Amniotic stem cell (primary cell): ENCODE results near the gene VANGL2.

ENCODE experiments used
- DNase-seq: peaks from one replicate; lab custom pipeline; 2025; lab: John Stamatoyannopoulos, UW

VANGL2 gene

GRCh38 chr1:160428655-160429054, 28.3 kb downstream of the VANGL2 start:
- no peak for DNase-seq

- DNase-seq, result no peak
These were observed 28.8 kb downstream of the VANGL2 start for GRCh38 chr1:160429125-160429561.

DNA sequence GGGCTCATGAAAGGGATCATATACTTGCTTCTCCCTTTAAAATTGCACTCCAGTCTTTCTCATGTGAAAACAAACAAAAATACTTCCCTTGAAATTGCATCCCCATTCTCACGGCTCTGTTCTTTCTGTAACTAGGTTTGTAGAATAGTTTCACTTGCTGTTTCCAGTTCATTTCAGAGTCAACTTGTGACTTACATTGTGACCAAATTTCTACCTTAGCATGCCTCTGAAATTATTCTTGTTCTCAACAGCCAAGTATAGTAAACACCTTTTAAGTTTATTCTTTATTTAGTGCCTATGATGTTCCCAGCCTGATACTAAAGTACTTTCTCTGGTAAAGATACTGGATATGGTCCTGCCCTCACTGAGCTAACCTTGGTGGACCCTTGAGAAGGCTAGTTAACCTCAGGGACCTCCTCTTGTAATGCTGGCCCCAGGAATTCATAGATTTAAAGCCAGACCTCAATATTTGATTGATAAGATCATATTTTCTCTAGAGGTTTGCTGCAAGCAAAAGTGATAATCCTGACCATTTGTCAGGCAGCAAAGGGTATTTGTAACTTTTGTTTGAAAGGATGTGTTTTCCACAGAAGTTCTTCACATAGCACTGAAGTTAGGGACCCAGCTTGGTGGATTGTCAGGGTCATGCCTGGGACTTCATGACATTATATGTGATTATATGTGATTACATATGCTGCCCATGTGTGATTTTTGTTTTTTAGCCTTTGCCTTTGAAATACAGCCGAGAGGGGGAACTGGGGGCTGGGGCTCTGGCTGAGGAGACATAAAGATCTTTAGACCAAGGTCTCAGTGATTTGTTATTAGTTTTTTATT, 29.6 kb downstream of the VANGL2 start:
- DNase-seq, result no peak

- no peak for DNase-seq
These were observed 30.6 kb downstream of the VANGL2 start for GRCh38 chr1:160431006-160431405.

- no peak for DNase-seq
These were observed 31.2 kb downstream of the VANGL2 start for GRCh38 chr1:160431571-160431970.

GRCh38 chr1:160432371-160432786, 32.0 kb downstream of the VANGL2 start:
- DNase-seq, result no peak

DNA sequence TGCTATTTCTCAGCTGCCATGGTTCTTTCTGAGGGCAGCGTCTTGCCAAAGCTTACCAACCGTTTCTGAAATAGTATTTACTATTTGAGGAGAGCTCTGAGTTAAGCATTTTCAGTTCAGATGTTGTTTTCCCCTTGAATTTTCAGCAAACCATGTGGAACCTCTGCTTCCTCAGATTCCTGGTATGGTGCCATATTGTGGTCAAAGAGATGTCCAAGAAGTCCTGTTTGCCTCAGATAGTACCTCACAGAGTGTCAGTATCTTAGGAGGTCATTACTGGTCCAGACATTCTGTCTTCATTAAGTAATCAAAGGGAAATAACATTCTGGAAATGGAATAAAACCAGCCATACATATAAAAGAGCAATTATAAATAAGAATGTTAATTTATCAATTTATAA, 36.6 kb downstream of the VANGL2 start:
- no peak for DNase-seq

GRCh38 chr1:160437432-160438316, 37.3 kb downstream of the VANGL2 start:
- no peak for DNase-seq

DNA sequence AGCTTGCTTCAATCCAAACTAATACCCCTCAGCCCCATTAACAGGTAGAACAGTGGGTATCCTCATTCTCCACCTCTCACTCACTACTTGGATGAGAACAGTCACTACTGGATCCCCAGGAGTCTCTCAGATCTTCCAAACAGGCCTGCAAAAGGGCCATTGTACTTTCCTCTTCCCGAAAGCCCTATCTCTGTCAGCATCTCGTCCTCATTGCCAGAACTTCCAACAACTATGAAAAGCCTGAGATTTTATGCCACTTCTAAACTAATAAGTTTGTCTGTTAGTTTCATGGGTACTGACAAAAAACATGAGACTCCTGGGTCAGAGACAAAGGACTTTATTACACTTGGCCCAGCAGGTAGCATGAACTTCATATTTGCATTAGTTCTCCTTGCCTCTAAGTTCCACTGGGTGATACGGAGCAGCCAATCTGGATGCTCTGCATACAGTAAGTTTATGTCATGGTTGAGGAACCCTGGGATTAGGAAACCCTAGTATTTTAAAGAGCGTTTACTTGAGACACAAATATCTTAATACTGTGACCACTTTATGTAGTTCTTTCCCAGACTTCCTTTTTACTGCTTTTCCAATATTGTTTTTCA, 38.1 kb downstream of the VANGL2 start:
- no peak for DNase-seq

DNA sequence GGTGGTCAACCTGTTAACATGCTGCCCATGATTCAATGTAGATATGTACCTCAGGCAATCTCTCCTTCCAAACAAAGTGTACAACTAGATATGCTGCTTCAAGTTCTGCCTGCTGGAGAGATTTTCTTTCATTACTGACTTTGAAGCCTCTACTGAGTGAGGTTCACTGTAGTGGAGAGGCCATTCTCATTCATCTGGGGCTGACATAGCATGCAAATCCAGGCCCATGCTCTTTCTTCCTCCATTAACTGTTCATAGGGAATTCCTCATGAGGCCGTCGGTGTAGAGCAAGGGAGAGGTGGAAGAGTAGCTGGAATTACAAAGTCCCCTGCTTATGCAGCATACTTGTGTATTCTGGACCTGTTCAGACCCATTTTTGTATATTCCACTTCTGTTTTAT, 38.6 kb downstream of the VANGL2 start:
- DNase-seq, result no peak

GRCh38 chr1:160439718-160440117, 39.4 kb downstream of the VANGL2 start:
- no peak for DNase-seq

DNA sequence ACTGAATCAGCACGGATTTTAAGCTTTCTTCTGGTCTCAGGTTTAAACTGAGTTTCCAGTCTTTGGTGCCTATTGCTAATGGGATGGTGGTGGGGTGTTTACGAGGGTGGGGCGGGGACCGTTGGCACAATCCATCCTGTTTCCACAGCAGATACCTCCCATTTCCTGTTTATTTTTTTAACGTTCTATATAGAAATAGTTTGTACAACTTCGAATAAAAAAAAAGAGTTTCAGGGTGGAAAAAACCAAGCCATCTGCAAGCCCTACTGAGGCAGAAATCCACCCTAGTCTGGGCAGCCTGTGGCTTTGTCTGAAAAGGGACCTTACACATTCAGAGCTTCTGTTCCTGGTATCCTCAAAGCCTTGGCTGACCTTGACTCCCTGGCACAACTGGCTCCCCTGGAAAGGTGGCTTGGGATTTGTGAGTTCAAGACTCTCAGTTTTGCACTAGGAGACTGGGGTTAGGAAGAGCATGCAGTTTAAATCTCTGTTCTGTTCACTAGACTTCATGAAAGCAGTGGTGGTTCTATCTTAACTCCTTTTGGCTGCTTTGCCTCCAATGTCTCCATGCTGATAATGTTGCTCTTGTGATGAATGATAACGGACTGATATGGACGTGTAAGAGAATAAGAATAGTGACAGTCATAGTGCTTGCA, 46.7 kb downstream of the VANGL2 start:
- no peak for DNase-seq

DNA sequence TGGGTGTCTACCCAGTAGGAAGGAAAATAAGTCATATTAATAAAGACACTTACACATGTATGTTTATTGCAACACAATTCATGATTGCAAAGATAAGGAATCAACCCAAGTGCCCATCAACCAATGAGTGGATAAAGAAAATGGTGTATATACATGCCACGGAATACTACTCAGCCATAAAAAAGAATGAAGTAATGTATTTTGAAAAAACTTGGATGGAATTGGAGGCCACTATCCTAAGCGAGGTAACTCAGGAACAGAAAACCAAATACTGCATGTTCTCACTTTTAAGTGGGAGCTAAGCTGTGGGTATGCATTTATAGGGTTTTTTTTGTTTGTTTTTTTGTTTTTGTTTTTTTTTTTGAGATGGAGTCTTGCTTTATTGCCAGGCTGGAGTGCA, 49.1 kb downstream of the VANGL2 start:
- no peak for DNase-seq

GRCh38 chr1:160451119-160451858, 50.9 kb downstream of the VANGL2 start:
- no peak for DNase-seq

GRCh38 chr1:160451859-160452232, 51.5 kb downstream of the VANGL2 start:
- no peak for DNase-seq

DNA sequence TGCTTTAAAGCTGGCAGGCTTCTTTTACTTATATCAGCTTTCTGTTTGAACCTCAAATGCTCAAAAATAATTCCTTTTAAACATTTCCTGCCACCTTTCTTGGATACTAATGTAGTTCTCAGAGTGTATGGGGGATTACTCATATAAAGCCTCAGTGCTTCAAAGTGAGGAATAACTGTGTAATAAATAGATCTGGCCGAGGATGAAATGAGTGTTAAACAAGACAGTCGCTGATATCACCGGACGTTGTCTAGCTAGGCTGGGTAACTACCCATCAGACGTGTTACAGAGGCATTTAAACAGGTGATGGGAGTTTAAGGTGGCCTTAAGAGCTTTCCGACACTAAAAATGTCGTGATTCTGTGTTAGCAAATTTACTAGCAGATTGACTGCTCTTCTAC, 53.1 kb downstream of the VANGL2 start:
- no peak for DNase-seq

DNA sequence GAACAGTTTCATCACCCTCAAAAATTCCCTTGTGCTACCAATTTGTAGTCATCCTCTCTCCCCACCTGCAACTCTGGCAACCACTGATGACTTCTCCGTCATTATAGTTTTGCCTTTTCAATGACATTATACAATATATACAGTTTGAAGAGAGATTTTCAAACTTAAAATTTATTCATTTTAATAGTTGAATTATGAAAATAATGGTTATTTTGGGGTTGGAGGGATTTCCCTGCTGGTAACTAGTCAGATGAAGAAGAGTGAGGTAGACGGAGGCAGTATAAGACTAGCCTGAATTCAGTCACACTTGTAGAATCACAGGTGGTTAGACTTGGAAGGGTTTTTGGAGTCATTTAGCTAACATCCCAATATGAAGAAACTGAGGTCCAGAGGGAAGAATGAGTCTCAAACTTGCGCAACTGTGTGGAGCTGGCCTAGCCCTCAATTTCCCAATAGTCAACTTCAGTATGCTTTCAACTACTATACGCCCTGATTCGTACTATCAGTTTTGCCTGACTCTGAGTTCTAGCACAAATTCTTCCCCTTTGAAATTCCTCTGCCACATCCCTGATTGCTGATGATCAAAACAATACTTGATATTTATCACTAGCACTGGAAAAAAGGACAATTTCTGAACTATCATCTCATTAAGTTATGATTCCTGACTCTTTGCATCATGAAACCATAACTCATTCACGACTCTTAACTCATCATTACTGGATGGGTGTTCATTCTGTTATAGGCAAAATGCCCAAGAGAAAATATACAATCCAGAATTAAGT, 54.2 kb downstream of the VANGL2 start:
- no peak for DNase-seq

GRCh38 chr1:160455153-160455517, 54.8 kb downstream of the VANGL2 start:
- DNase-seq, result no peak

DNA sequence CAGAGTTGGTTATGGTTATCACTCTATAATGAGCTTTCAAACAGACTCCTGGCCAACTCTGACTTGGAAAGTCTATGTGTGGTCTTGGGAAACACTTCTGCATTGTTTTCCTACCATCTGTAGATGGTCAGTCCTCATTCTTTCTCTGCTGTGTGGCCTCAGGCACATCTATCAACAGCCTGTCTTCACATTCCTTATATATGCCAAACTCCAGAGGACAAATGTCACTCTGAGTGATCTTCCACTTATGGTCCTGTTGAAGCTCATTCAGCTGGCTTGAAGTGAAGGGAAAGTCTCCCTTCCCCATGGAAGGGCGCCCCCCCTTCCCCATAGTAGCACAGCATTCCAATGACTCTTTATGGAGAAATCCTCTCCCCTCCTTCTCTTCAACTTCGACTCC, 58.7 kb downstream of the VANGL2 start:
- DNase-seq, result no peak

DNA sequence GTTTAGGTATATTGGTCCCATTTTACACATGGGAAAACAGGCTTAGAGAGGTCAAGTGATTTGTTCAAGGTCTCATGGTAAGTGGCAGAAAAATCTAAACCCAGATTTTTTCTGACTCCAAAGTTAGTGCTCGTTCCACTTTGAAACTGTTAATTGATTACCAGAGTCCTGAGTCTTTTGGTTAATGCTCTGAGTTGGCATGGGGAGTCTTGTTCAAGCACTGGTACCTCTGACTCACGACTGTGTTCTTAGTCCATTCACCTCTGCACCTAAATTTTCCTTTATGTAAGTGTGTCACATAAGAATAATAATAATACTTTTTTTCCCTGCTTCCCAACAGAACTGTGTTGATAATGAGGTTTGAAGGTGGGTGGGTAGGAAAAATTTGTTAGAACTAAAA, 59.3 kb downstream of the VANGL2 start:
- DNase-seq, result no peak

DNA sequence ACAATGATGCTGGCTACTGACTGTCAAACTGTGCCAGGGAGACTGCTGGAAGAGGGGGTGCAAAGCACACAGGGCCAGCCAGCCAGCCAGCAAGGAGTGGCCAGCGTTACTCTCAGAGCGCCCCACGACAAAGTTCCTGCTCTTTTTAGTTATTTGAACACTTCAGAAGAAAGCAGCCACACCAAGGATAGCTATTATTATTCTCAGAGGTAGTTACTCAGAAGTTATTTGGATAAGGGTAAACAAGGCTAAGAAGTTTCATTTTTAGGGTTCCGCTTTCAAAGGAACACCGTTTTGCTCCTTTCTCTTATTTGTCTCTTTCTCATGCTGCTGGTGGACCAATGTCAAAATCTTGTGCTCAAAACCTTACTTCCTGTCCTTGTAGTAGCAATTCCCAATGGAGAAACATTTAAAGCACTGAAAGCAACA, 59.9 kb downstream of the VANGL2 start:
- no peak for DNase-seq
